ENCODE results near the gene NCAPG2. TPM values are rescaled to one million over a fixed set of nuclear protein-coding genes. Genes with fewer than 3 reads are reported as not detected.

NCAPG2 gene
- total and polyA plus RNA-seq, 9 donors = 3.2 to 9.3 (median 5.1) TPM

- peaks cover 13% of the 10 kb centered on the region for H3K4me1 ChIP-seq (ENCODE audit: insufficient read depth)
- no peaks in the 10 kb centered on the region for H3K36me3 ChIP-seq
- H3K9me3 ChIP-seq = no peaks in the 10 kb centered on the region
- no peak for DNase-seq
- TF ChIP-seq CTCF (IDR thresholded peaks at IDR 0.05) = no peak
- no peak for TF ChIP-seq EP300 (IDR thresholded peaks at IDR 0.05)
- no peak for TF ChIP-seq POLR2A (IDR thresholded peaks at IDR 0.05)
- no peak overlapping the region for H3K4me3 ChIP-seq
- H3K27me3 ChIP-seq = no peaks in the 10 kb centered on the region
- WGBS, 3 donors = 59 to 67% (median 64%) methylated on average over 6 of the region's 6 CpGs
- intact Hi-C loops (cut with DNase I) = no loop called here
- no peak overlapping the region for H3K27ac ChIP-seq
Observed at GRCh38 chr7:158582089-158582456, 122.5 kb downstream of the NCAPG2 start.

GRCh38 chr7:158581440-158582088 lies 123.0 kb downstream of the NCAPG2 start:
- TF ChIP-seq EP300 (IDR thresholded peaks at IDR 0.05) = no peak
- Histone ChIP-seq H3K4me3 (no peak overlapping the region), H3K27me3 (no peaks in the 10 kb centered on the region), H3K36me3 (no peaks in the 10 kb centered on the region), H3K9me3 (no peaks in the 10 kb centered on the region), H3K27ac (no peak overlapping the region), H3K4me1 (ENCODE audit: insufficient read depth) (peaks cover 10% of the 10 kb centered on the region)
- 66 to 71% (median 67%) methylated on average over 7 of the region's 7 CpGs for WGBS, 3 donors
- intact Hi-C loops (cut with DNase I) = no loop called here
- no peak for DNase-seq

Small RNA genes lying within 50 kb of the gene (microRNA-seq; reads per million reads assigned to microRNA genes)
- 0 reads per million in 3 donors for gene MIR5707

Small RNA genes lying within 50 kb of the gene (small RNA-seq; reads per million reads assigned to genes)
- gene MIR5707 = not detected
- not detected for gene THAP5P1

Other genes with a start within 250 kb of the NCAPG2 start
- gene PTPRN2, start 117.0 kb downstream of the NCAPG2 start, total RNA-seq = 10 to 100 TPM in 1 of 7 donors, 1 to 10 TPM in 6; 3.5 to 11.1 (median 5.9) TPM
- 1 to 10 TPM; 5.7 to 6.6 TPM for gene PTPRN2, start 117.0 kb downstream of the NCAPG2 start, polyA plus RNA-seq
- 100 to 1,000 TPM in 3 of 7 donors, 10 to 100 TPM in 4; 72.8 to 147 (median 95.9) TPM for gene ESYT2, start 124.7 kb upstream of the NCAPG2 start, total RNA-seq
- 10 to 100 TPM; 42.7 to 83.0 TPM for gene ESYT2, start 124.7 kb upstream of the NCAPG2 start, polyA plus RNA-seq
- 10 to 100 TPM; 17.8 to 24.1 (median 22.9) TPM for gene DYNC2I1, start 151.8 kb upstream of the NCAPG2 start, total RNA-seq
- gene DYNC2I1, start 151.8 kb upstream of the NCAPG2 start, polyA plus RNA-seq = 10 to 100 TPM; 13.4 to 15.5 TPM